ENCODE results near the gene USP22.

DNA sequence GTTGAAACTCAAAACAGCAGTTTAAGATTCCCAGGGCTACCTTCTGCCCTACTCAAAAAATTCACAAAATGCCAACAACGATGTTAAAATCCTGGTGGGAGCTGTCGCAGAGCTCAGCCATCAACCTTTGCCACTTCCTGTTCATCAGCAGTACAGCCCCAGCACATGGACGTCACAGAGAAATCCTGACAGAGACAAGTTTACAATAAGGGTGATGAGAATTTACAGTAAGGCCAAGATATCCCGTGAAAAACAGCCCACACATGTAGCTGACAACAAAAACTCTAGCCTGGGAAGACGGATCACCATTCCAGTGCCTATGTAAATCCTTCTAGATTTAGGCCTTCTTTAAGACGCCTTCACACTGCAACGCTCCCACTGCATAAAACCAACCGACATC is 18.8 kb downstream of the USP22 start:
- no peak for TF ChIP-seq EP300 (IDR thresholded peaks at IDR 0.05)
- TF ChIP-seq POLR2AphosphoS5 (IDR thresholded peaks at IDR 0.05) = no peak

All from gastroesophageal sphincter (tissue), 2 donors.